DOHH2 (cell line): ENCODE data around the gene CD3E.

Source experiments
- H3F3A ChIP-seq: fragments of 200-600 bp; sonication (generic), shearing (Covaris generic); 2 replicates; pipeline ENCODE4 v1.6.0; 2016; ENCODE audit warnings: antibody characterized with exemption, mild to moderate bottlenecking; ENCODE audit not compliant: control insufficient read depth, insufficient read depth
- H3K27ac ChIP-seq: fragments of 200-600 bp; sonication (generic); 2 replicates; pipeline ENCODE4 v1.5.1; 2014; ENCODE audit warnings: low read depth, mild to moderate bottlenecking, low read length, moderate library complexity
- H3K27me3 ChIP-seq: fragments of 200-600 bp; sonication (generic); 2 replicates; pipeline ENCODE4 v1.6.1; 2014; ENCODE audit warnings: mild to moderate bottlenecking, low read length, mixed read lengths; ENCODE audit not compliant: control insufficient read depth
- H3K36me3 ChIP-seq: fragments of 200-600 bp; sonication (generic); 2 replicates; pipeline ENCODE4 v1.6.1; 2014; ENCODE audit warnings: mild to moderate bottlenecking, low read length, moderate library complexity, mixed read lengths; ENCODE audit not compliant: control insufficient read depth
- H3K4me1 ChIP-seq: fragments of 200-600 bp; sonication (generic); 2 replicates; pipeline ENCODE4 v1.6.1; 2014; ENCODE audit warnings: mild to moderate bottlenecking, low read length, mixed read lengths; ENCODE audit not compliant: control insufficient read depth
- H3K4me2 ChIP-seq: fragments of 200-600 bp; sonication (generic); 2 replicates; pipeline ENCODE4 v1.6.0; 2014; ENCODE audit warnings: mild to moderate bottlenecking, low read length, moderate library complexity
- H3K4me3 ChIP-seq: fragments of 200-600 bp; sonication (generic); 2 replicates; pipeline ENCODE4 v1.5.1; 2014; ENCODE audit warnings: mild to moderate bottlenecking, low read length, mixed read lengths
- H3K79me2 ChIP-seq: fragments of 200-600 bp; sonication (generic); 2 replicates; pipeline ENCODE4 v1.6.1; 2014; ENCODE audit warnings: mild to moderate bottlenecking, low read length, mixed read lengths; ENCODE audit not compliant: control insufficient read depth
- H3K9me2 ChIP-seq: fragments of 200-600 bp; sonication (generic); replicated peaks from 2 replicates; pipeline ENCODE4 v1.6.1; 2014; ENCODE audit warnings: mild to moderate bottlenecking, low read length, mixed read lengths; ENCODE audit not compliant: control insufficient read depth
- H3K9me3 ChIP-seq: fragments of 200-600 bp; sonication (generic); 2 replicates; pipeline ENCODE4 v1.6.1; 2014; ENCODE audit warnings: antibody characterized with exemption, low read length, mixed read lengths; ENCODE audit not compliant: control insufficient read depth, insufficient read depth
- H4K20me1 ChIP-seq: fragments of 200-600 bp; sonication (generic); 2 replicates; pipeline ENCODE4 v1.6.0; 2014; ENCODE audit warnings: low read depth, mild to moderate bottlenecking, antibody characterized with exemption, low read length, moderate library complexity; ENCODE audit not compliant: control insufficient read depth, insufficient read depth
- EZH2phosphoT487 ChIP-seq: fragments of 200-600 bp; sonication (generic); IDR thresholded peaks from 2 replicates; pipeline ENCODE4 v1.6.1; 2017; ENCODE audit warnings: borderline replicate concordance, mild to moderate bottlenecking, antibody characterized with exemption, low read length, moderate library complexity, mixed read lengths
- TF ChIP-seq, protein P1 (sequence below): fragments of 200-600 bp; sonication (generic); IDR thresholded peaks from one replicate; pipeline ENCODE4 v1.5.1; 2014; ENCODE audit warnings: antibody characterized with exemption, mild to moderate bottlenecking, low read depth, low read length; ENCODE audit not compliant: poor library complexity, severe bottlenecking

The CD3E gene

DNA sequence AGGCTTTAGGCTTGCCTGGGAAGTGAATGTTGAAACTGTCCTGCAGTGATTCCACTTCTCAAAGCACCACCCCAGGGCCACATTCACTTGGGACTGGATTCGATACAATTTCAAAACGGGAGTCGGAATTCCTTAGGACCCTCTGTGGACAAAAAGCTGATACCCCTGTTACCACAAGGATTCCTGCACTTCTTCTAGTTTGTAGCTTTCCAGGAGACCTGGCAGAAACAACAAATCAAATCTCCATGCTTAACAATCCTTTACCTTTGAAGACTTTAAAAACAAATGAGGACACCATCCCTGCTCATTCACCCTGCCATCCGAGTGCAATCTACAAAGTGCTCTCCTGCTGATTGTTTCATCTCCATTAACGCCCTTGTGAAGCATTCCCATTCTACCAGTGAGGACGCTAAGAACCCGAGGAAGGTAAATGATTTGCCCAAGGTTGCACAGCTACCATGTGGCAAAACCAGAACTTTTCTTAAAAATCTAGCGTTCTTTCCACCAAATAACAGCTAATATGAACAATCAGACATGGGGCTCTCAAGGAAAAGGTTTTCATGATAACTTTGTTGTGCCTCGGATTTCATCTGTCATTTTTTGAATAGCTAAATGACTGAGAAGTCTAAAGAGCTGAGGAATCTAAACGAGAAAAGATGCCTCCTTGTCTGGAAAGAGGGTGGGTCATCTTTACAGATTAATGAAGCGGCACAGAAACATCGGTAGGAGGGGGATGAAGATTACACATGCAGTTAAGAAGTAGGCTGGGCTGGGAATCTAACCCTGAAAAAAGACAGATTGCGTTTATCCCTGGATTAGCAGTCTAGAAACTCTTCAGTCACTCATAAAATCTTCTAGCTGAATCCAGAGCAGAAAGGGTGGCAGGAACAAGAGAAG, 39.7 kb upstream of the CD3E start:
- H3K36me3 ChIP-seq, result no peaks in the 10 kb centered on the region
- H3K27me3 ChIP-seq, result peaks cover 16% of the 10 kb centered on the region
- TF ChIP-seq, protein P1, sequence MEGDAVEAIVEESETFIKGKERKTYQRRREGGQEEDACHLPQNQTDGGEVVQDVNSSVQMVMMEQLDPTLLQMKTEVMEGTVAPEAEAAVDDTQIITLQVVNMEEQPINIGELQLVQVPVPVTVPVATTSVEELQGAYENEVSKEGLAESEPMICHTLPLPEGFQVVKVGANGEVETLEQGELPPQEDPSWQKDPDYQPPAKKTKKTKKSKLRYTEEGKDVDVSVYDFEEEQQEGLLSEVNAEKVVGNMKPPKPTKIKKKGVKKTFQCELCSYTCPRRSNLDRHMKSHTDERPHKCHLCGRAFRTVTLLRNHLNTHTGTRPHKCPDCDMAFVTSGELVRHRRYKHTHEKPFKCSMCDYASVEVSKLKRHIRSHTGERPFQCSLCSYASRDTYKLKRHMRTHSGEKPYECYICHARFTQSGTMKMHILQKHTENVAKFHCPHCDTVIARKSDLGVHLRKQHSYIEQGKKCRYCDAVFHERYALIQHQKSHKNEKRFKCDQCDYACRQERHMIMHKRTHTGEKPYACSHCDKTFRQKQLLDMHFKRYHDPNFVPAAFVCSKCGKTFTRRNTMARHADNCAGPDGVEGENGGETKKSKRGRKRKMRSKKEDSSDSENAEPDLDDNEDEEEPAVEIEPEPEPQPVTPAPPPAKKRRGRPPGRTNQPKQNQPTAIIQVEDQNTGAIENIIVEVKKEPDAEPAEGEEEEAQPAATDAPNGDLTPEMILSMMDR, result no peak
- TF ChIP-seq EZH2phosphoT487, result no peak; the same call in 1 of the 2 replicates
- peak overlapping the region; percentile 46 for H3K4me2 ChIP-seq
- H3K4me1 ChIP-seq, result peaks cover 15% of the 10 kb centered on the region
- H3K79me2 ChIP-seq, result no peaks in the 10 kb centered on the region
- H3K27ac ChIP-seq, result no peak overlapping the region
- no peaks in the 10 kb centered on the region for H4K20me1 ChIP-seq
- H3K4me3 ChIP-seq, result no peak overlapping the region
- no peaks in the 10 kb centered on the region for H3F3A ChIP-seq
- H3K9me3 ChIP-seq, result no peaks in the 10 kb centered on the region
- H3K9me2 ChIP-seq, result no peaks in the 10 kb centered on the region

- no peak overlapping the region for H3K4me2 ChIP-seq
- H3K79me2 ChIP-seq, result no peaks in the 10 kb centered on the region
- H4K20me1 ChIP-seq, result no peaks in the 10 kb centered on the region
- no peak for TF ChIP-seq EZH2phosphoT487
- TF ChIP-seq, protein P1, result no peak
- peaks cover 16% of the 10 kb centered on the region for H3K27me3 ChIP-seq
- no peaks in the 10 kb centered on the region for H3K9me3 ChIP-seq
- no peak overlapping the region for H3K27ac ChIP-seq
- H3K4me1 ChIP-seq, result peaks cover 15% of the 10 kb centered on the region
- H3K4me3 ChIP-seq, result no peak overlapping the region
- no peaks in the 10 kb centered on the region for H3F3A ChIP-seq
- no peaks in the 10 kb centered on the region for H3K9me2 ChIP-seq
- no peaks in the 10 kb centered on the region for H3K36me3 ChIP-seq
These were observed 38.6 kb upstream of the CD3E start for GRCh38 chr11:118265954-118266353.

DNA sequence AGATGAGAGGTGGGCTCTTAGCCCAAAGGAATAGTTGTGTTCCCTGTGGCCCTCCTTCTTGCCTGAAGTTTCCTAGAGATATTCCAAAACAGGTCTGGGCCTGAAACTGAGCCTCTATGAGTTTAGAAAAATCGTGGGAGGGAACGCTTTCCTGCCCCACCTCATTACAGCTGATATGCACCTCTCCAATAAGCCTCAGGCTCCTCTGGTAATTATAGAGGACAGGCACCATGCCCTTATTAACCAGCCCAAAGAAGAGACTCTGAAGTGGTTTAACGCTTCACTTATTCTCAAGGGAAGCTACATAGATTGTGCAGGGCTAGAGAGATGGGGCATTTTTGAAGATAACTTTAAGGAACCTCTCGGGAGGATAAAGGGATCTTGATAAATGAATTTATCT, 37.0 kb upstream of the CD3E start:
- Histone ChIP-seq H3K4me1 (peaks cover 15% of the 10 kb centered on the region), H3K4me3 (no peak overlapping the region), H4K20me1 (no peaks in the 10 kb centered on the region), H3K27ac (no peak overlapping the region), H3K9me2 (no peaks in the 10 kb centered on the region), H3K27me3 (peaks cover 16% of the 10 kb centered on the region), H3F3A (no peaks in the 10 kb centered on the region), H3K9me3 (no peaks in the 10 kb centered on the region), H3K79me2 (no peaks in the 10 kb centered on the region), H3K4me2 (no peak overlapping the region), H3K36me3 (no peaks in the 10 kb centered on the region)
- no peak for TF ChIP-seq EZH2phosphoT487

DNA sequence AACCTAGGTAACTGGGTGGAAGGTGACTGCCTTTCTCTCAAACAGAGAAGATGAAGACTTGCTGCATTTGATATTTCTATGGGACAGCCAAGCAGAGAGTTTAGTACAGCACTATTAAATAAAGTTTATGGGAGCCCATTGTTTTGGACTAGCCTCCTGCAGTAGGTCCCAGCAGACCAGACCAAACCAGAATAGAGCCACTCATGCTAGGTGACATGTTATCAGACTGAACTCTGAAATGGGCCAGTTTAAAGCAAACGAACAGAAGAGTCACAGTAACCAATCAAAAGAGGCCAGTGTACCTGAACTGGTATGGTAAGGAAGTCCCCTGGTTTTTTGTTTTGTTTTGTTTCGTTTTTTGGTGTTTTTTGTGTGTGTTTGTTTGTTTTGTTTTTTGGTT, 32.5 kb upstream of the CD3E start:
- no peaks in the 10 kb centered on the region for H3K27me3 ChIP-seq

More for the DNA sequence above, 32.5 kb upstream of the CD3E start:
- H3K9me3 ChIP-seq, result no peaks in the 10 kb centered on the region
- H3K4me3 ChIP-seq, result no peak overlapping the region
- no peaks in the 10 kb centered on the region for H3K9me2 ChIP-seq
- TF ChIP-seq, protein P1, result no peak
- no peak for TF ChIP-seq EZH2phosphoT487
- H3K4me1 ChIP-seq, result peaks cover 6% of the 10 kb centered on the region
- no peaks in the 10 kb centered on the region for H3K36me3 ChIP-seq
- H3K27ac ChIP-seq, result no peak overlapping the region
- no peaks in the 10 kb centered on the region for H3F3A ChIP-seq
- no peak overlapping the region for H3K4me2 ChIP-seq
- no peaks in the 10 kb centered on the region for H4K20me1 ChIP-seq
- H3K79me2 ChIP-seq, result no peaks in the 10 kb centered on the region
